PC-9 (cell line): Measurements from ENCODE around the gene ASIC3.

Experiments used
- CTCF ChIP-seq: fragments of 200-600 bp; sonication (generic); conservative IDR thresholded peaks from 2 replicates; pipeline ENCODE4 v1.6.1; 2017; ENCODE audit warnings: mixed run types, antibody characterized with exemption, mild to moderate bottlenecking, moderate library complexity
- EZH2 ChIP-seq: fragments of 200-600 bp; sonication (generic); IDR thresholded peaks from 2 replicates; pipeline ENCODE4 v1.8.0; 2017; ENCODE audit warnings: antibody characterized with exemption, low read depth

DNA sequence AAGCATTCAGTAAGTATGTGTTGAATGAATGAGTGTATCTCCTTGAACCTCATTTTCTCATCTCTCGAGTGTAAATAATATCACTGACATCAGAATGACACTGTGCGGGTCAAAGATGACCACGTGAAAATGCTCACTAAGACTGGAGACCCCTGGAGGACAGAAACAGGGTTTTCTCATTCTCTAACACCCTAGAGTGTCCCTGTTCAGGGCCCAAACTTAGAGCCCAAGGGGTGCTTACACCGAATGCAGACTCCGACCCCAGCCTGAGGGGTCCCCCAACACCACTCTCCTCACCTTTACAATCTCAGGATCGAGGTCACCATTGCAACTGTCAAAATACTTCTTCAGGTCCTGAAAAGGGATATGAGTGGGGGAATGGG lies 7.9 kb downstream of the ASIC3 start:
- TF ChIP-seq CTCF, result no peak
- TF ChIP-seq EZH2, result no peak
